Glutamatergic neuron (in vitro differentiated cells): ENCODE measurements around the gene SLC7A6. TPM values are rescaled to one million over a fixed set of nuclear protein-coding genes. Genes with fewer than 3 reads are reported as not detected.

Experiments used
- DNase-seq: peaks from one replicate; pipeline ENCODE4 v3.0.0; 2022
- H3K27ac Mint-ChIP-seq: one replicate; pipeline ENCODE4 v1.8.0; 2020; ENCODE audit warnings: mild to moderate bottlenecking, mixed read lengths, inconsistent platforms; ENCODE audit not compliant: unreplicated experiment
- H3K27me3 Mint-ChIP-seq: one replicate; pipeline ENCODE4 v1.8.0; 2020; ENCODE audit warnings: mild to moderate bottlenecking, moderate library complexity, mixed read lengths, inconsistent platforms; ENCODE audit not compliant: unreplicated experiment
- H3K36me3 Mint-ChIP-seq: one replicate; pipeline ENCODE4 v1.8.0; 2020; ENCODE audit warnings: mild to moderate bottlenecking, mixed read lengths, inconsistent platforms; ENCODE audit not compliant: unreplicated experiment
- H3K4me1 Mint-ChIP-seq: one replicate; pipeline ENCODE4 v1.8.0; 2020; ENCODE audit warnings: mild to moderate bottlenecking, low read depth, mixed read lengths, inconsistent platforms; ENCODE audit not compliant: unreplicated experiment
- H3K4me3 Mint-ChIP-seq: one replicate; pipeline ENCODE4 v1.8.0; 2020; ENCODE audit warnings: mild to moderate bottlenecking, mixed read lengths, inconsistent platforms; ENCODE audit not compliant: unreplicated experiment
- H3K9me3 Mint-ChIP-seq: one replicate; pipeline ENCODE4 v1.8.0; 2020; ENCODE audit warnings: mild to moderate bottlenecking, moderate library complexity, mixed read lengths, inconsistent platforms; ENCODE audit not compliant: unreplicated experiment
- CTCF ChIP-seq: fragments of 200-600 bp; sonication (generic); IDR thresholded peaks from one replicate; pipeline ENCODE4 v1.5.0; 2021; ENCODE audit not compliant: partially characterized antibody, unreplicated experiment
- microRNA-seq: library from miRNA; unstranded; fragments of <30 nt; microRNA quantifications from one replicate; pipeline ENCODE4, GENCODE V29; 2020; ENCODE audit not compliant: unreplicated experiment
- total RNA-seq: library from RNA; stranded (reverse); fragmentation: NEBNext Ultra II Directional; extraction: Animal tissue kit (Norgen Biotek cat#: 25700); gene quantifications from one replicate; pipeline ENCODE4 v1.2.1, GENCODE V29; 2021; ENCODE audit not compliant: unreplicated experiment

Gene SLC7A6
- total RNA-seq, 1 donor from 2014 or later, result 78.1 TPM

- Mint-ChIP-seq H3K27ac (no peak overlapping the region), H3K4me3 (no peak overlapping the region), H3K36me3 (peaks cover 5% of the 10 kb centered on the region), H3K9me3 (peaks cover 2% of the 10 kb centered on the region), H3K4me1 (peaks cover 30% of the 10 kb centered on the region), H3K27me3 (peaks cover 5% of the 10 kb centered on the region)
- TF ChIP-seq CTCF, result no peak
- DNase-seq, result no peak
Observed at GRCh38 chr16:68347605-68348004, 83.3 kb downstream of the SLC7A6 start.

- peak overlapping the region; percentile 33 for H3K27ac Mint-ChIP-seq
- DNase-seq, result no peak
- peaks cover 30% of the 10 kb centered on the region for H3K4me1 Mint-ChIP-seq
- TF ChIP-seq CTCF, result no peak
- peaks cover 2% of the 10 kb centered on the region for H3K9me3 Mint-ChIP-seq
- peaks cover 5% of the 10 kb centered on the region for H3K36me3 Mint-ChIP-seq
- peaks cover 5% of the 10 kb centered on the region for H3K27me3 Mint-ChIP-seq
- no peak overlapping the region for H3K4me3 Mint-ChIP-seq
Observed at GRCh38 chr16:68348639-68349445, 84.5 kb downstream of the SLC7A6 start.

GRCh38 chr16:68349838-68350410 lies 85.6 kb downstream of the SLC7A6 start:
- no peak for DNase-seq
- Mint-ChIP-seq H3K9me3 (peaks cover 2% of the 10 kb centered on the region), H3K4me1 (peaks cover 27% of the 10 kb centered on the region), H3K4me3 (no peak overlapping the region), H3K36me3 (peaks cover 5% of the 10 kb centered on the region), H3K27me3 (peaks cover 10% of the 10 kb centered on the region), H3K27ac (no peak overlapping the region)
- TF ChIP-seq CTCF, result no peak

- Mint-ChIP-seq H3K36me3 (peaks cover 5% of the 10 kb centered on the region), H3K27me3 (peaks cover 11% of the 10 kb centered on the region), H3K4me3 (no peak overlapping the region)
Observed at GRCh38 chr16:68350813-68351350, 86.6 kb downstream of the SLC7A6 start.

More at GRCh38 chr16:68350813-68351350, 86.6 kb downstream of the SLC7A6 start:
- H3K9me3 Mint-ChIP-seq, result peaks cover 2% of the 10 kb centered on the region
- TF ChIP-seq CTCF, result no peak
- no peak overlapping the region for H3K27ac Mint-ChIP-seq
- no peak for DNase-seq
- peaks cover 23% of the 10 kb centered on the region for H3K4me1 Mint-ChIP-seq

Small RNA genes lying within 50 kb of the gene (microRNA-seq; reads per million reads assigned to microRNA genes)
- gene MIR6773, result not detected

Other genes starting within 250 kb of the SLC7A6 start
- not detected for gene DPEP2NB, start 248.6 kb upstream of the SLC7A6 start, total RNA-seq
- 6.7 TPM for gene DDX28, start 241.3 kb upstream of the SLC7A6 start, total RNA-seq
- gene DUS2, start 241.2 kb upstream of the SLC7A6 start, total RNA-seq, result 21.0 TPM
- gene NFATC3, start 179.2 kb upstream of the SLC7A6 start, total RNA-seq, result 33.1 TPM
- gene ESRP2, start 28.4 kb upstream of the SLC7A6 start, total RNA-seq, result not detected
- 11.9 TPM for gene PLA2G15, start 19.2 kb upstream of the SLC7A6 start, total RNA-seq
- 25.2 TPM for gene SLC7A6OS, start 46.4 kb downstream of the SLC7A6 start, total RNA-seq
- gene PRMT7, start 46.5 kb downstream of the SLC7A6 start, total RNA-seq, result 62.7 TPM
- 85.4 TPM for gene SMPD3, start 184.0 kb downstream of the SLC7A6 start, total RNA-seq